Measurements from ENCODE around the gene OR10P1.

- no peak for TF ChIP-seq CTCF (conservative IDR thresholded peaks at IDR 0.05; ENCODE audit: low read length)
- TF ChIP-seq EZH2phosphoT487 (IDR thresholded peaks at IDR 0.05; ENCODE audit: borderline replicate concordance, low read depth, low read length): no peak
Observed at GRCh38 chr12:55626154-55626553, 10.5 kb upstream of the OR10P1 start.

All from OCI-LY7 (cell line).